Inflammatory macrophage treated with lipopolysaccharide for 4 hours (primary cell): ENCODE results near the gene UBA1.

ENCODE experiments used
- DNase-seq: peaks from one replicate; pipeline ENCODE4 v3.0.0-alpha.2; 2020

Gene UBA1

GRCh38 chrX:47193475-47194193, at the start of gene UBA1:
Gene UBA1, plus strand, starts transcription at chrX:47193829. Its CDS starts 4,974 bp downstream, at chrX:47198803.
- DNase-seq, result peak; percentile 93

GRCh38 chrX:47143894-47144625, 49.6 kb upstream of the UBA1 start:
- peak; percentile 12 for DNase-seq

GRCh38 chrX:47144626-47145394, 48.8 kb upstream of the UBA1 start, which contains the start of the genes NDUFB11 and RBM10:
Gene NDUFB11, minus strand, starts transcription at chrX:47144702. Its CDS starts 23 bp downstream, at chrX:47144679.
Gene RBM10, plus strand, starts transcription at chrX:47145221. Its CDS starts 2,261 bp downstream, at chrX:47147482.
- peak; percentile 93 for DNase-seq

GRCh38 chrX:47145395-47146120, 48.1 kb upstream of the UBA1 start:
- DNase-seq, result no peak

GRCh38 chrX:47146121-47146935, 47.3 kb upstream of the UBA1 start:
- DNase-seq, result no peak

- DNase-seq, result no peak
These were observed 46.4 kb upstream of the UBA1 start for GRCh38 chrX:47146936-47147859.

DNA sequence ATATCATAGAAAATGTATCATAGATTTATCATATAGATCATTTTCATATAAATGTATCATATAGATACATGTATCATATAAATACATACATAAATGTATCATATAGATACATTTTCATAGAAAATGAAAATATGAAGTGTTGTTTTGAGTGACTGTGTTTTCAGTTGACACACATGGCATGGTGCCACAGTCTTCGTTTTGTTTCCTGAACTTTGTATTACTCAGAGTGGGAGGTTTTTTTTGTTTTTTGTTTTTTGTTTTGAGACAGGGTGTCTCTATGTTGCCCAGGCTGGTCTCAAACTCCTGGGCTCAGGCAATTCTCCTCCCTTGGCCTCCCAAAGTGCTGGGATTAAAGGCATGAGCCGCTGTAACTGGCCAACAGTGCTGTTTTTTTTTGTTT, 44.7 kb upstream of the UBA1 start:
- no peak for DNase-seq

- no peak for DNase-seq
These were observed 42.2 kb upstream of the UBA1 start for GRCh38 chrX:47151435-47151834.

- DNase-seq, result no peak
These were observed 36.8 kb upstream of the UBA1 start for GRCh38 chrX:47156611-47157520.

DNA sequence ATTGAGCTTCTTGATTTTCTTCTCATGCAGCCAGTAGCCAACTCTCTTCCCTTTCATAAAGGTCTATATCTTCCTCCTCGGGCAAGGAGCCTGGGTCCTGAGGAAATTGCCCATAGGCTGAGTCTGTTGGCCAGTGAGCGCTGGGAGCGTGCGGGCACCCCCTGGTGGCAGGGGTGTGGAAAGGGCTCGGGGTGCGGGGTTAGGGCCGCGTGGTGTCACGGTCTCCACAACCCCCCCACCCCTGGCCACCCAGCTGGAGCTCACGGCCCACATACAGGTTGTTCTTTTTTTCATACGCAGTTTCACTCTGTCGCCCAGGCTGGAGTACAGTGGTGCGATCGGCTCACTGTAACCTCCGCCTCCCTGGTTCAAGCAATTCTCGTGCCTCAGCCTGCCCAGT, 35.5 kb upstream of the UBA1 start:
- DNase-seq, result no peak

DNA sequence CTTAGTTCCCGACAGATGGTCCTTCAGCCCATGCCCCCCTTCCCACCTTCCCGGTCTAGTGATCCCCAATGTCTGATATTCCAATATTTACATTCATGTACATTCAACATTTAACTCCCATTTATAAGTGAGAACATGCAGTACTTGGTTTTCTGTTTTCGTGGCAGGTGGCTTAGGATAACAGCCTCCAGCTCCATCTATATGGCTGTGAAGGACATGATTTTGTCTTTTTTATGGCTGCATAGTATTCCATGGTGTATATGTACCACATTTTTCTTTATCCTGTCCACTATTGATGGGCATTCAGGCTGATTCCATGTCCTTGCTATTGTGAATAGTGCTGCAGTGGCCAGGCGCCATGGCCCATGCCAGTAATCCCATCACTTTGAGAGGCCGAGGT, 34.8 kb upstream of the UBA1 start:
- DNase-seq, result no peak

- no peak for DNase-seq
These were observed 32.8 kb upstream of the UBA1 start for GRCh38 chrX:47160781-47161180.

DNA sequence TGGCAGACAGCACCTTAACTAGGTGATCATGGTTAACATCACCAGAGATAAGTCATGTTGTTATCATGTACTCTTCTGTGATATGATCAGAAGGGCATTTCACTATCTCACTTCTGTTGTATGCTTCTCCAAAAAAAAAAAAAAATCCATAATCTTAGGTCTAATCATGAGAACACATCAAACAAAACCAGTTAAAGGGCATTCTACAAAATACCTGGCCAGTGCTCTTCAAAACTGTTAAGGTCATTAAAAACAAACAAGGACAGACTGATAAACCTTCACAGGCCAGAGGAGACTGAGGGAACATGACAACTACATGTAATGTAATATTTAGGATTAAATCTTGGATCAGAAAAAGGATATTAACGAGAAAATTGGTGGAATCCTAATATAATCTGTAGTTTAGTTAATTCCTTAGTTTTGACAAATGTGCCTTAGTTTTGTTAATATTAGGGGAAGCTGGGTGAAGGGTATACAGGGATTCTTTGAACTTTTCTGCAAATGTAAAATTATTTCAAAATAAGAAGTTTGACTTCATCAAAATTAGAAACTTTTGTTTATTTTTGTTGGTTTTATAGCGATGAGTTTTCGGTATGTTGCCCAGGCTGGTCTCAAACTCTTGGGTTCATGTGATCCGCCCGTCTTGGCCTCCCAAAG, 30.6 kb upstream of the UBA1 start:
- DNase-seq, result no peak

- no peak for DNase-seq
These were observed 29.2 kb upstream of the UBA1 start for GRCh38 chrX:47164420-47164819.

GRCh38 chrX:47166126-47166525, 27.5 kb upstream of the UBA1 start:
- DNase-seq, result no peak

GRCh38 chrX:47168495-47169073, 25.0 kb upstream of the UBA1 start:
- no peak for DNase-seq

- no peak for DNase-seq
These were observed 24.4 kb upstream of the UBA1 start for GRCh38 chrX:47169273-47169672.

DNA sequence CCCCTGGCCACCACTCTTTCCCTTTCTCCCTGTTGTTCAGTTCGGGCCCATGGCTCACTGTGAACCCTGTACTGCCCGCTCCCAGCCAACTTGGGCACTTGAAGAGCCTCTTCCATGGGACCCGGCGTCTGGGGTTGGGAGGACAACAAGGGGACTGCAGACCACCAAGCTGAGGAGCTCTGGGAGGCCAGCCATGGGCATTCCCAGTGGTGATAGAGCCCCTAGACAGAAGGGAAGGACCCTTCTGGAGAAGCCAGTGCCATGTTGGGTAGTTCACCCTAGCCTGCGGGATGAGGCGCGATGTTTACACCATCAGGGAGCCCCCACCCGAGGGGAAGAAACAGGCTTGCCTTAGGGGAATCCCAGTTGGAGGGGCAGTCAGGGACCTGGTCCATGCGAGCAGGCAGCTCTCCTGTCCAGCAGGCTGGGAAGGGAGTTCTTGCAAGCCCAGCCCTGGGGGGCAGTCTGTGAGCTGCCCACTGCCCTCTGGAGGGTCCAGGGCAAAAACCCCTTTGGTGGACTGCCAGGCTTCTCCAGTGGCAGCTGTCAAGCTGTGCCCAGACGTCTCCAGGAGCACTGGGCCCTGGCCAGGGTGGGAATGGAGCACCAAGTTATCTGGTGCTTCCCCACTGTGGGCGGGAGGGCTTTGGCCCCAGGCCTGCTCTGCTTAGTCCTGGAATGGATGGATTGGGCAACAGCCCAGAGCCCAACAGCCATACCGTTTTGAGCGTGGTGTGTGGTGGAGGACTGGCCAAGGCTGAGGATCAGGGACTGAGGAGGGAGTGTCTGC, 23.7 kb upstream of the UBA1 start:
- DNase-seq, result no peak
